Measurements from ENCODE around the gene RGS7. TPM values are rescaled to one million over a fixed set of nuclear protein-coding genes. Genes with fewer than 3 reads are reported as not detected.

RGS7 gene
- total RNA-seq, 4 donors from 2014 or later, result 1.9 TPM; not detected in 3

DNA sequence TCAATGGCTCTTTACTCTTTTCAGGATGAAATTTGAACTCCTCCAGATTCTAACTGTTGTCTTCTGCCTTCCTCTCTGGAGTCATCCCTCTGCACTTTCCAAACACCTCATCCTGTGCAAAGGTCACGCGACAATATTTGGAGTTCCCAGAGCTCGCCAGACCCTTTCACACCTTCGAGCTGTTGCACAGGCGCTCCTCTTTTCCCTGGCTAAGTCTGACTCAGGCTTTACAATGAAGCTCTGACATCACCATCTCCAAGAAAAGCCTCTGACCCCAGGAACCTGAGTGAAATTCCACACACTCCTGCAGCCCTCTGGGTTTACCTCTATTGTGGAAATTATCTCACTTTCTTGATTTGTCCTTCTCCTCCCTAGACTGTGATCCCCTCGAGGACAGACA lies 270.3 kb downstream of the RGS7 start:
- Histone ChIP-seq H3K4me3 (no peak overlapping the region), H3K4me1 (no peaks in the 10 kb centered on the region), H3K27ac (no peak overlapping the region), H3K27me3 (no peaks in the 10 kb centered on the region), H3K9me3 (no peaks in the 10 kb centered on the region), H3K36me3 (no peaks in the 10 kb centered on the region)
- TF ChIP-seq, protein P1, sequence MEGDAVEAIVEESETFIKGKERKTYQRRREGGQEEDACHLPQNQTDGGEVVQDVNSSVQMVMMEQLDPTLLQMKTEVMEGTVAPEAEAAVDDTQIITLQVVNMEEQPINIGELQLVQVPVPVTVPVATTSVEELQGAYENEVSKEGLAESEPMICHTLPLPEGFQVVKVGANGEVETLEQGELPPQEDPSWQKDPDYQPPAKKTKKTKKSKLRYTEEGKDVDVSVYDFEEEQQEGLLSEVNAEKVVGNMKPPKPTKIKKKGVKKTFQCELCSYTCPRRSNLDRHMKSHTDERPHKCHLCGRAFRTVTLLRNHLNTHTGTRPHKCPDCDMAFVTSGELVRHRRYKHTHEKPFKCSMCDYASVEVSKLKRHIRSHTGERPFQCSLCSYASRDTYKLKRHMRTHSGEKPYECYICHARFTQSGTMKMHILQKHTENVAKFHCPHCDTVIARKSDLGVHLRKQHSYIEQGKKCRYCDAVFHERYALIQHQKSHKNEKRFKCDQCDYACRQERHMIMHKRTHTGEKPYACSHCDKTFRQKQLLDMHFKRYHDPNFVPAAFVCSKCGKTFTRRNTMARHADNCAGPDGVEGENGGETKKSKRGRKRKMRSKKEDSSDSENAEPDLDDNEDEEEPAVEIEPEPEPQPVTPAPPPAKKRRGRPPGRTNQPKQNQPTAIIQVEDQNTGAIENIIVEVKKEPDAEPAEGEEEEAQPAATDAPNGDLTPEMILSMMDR (IDR thresholded peaks at IDR 0.05), result no peak
- no peak for TF ChIP-seq POLR2A (IDR thresholded peaks at IDR 0.05)
- no peak for DNase-seq

DNA sequence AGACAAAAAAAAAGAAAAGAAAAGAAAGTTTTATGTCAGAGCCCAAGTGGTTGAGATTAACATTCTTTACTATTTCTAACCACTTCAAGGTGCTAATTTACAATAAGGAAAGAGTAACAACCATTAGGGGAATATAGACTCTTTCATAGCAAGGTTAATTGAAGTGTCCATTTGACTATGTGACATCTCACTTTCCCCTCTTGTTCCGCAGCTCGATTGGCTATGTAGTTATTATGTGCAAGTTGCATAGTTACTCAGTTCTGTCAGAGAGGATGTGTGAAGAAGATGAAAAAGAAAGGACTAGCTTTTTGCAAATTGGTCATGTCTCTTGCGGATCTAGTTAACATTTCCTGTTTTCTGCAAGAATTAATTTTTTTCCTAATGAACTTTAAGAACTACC lies 273.7 kb downstream of the RGS7 start:
- H3K4me1 ChIP-seq, result no peaks in the 10 kb centered on the region
- no peak for TF ChIP-seq POLR2A (IDR thresholded peaks at IDR 0.05)
- TF ChIP-seq, protein P1 (IDR thresholded peaks at IDR 0.05), result no peak
- no peak overlapping the region for H3K27ac ChIP-seq
- no peaks in the 10 kb centered on the region for H3K36me3 ChIP-seq
- H3K27me3 ChIP-seq, result no peaks in the 10 kb centered on the region
- no peak overlapping the region for H3K4me3 ChIP-seq
- no peaks in the 10 kb centered on the region for H3K9me3 ChIP-seq
- DNase-seq, result no peak

- H3K27me3 ChIP-seq, result no peaks in the 10 kb centered on the region
- no peaks in the 10 kb centered on the region for H3K4me1 ChIP-seq
- no peak overlapping the region for H3K4me3 ChIP-seq
- H3K27ac ChIP-seq, result no peak overlapping the region
- TF ChIP-seq, protein P1 (IDR thresholded peaks at IDR 0.05), result no peak
- TF ChIP-seq POLR2A (IDR thresholded peaks at IDR 0.05), result no peak
- H3K36me3 ChIP-seq, result no peaks in the 10 kb centered on the region
- no peak for DNase-seq
- H3K9me3 ChIP-seq, result no peaks in the 10 kb centered on the region
Measured at GRCh38 chr1:241081473-241081872, 275.5 kb downstream of the RGS7 start.

GRCh38 chr1:241079459-241079858 lies 277.5 kb downstream of the RGS7 start:
- H3K36me3 ChIP-seq, result no peaks in the 10 kb centered on the region
- H3K4me1 ChIP-seq, result no peaks in the 10 kb centered on the region
- TF ChIP-seq, protein P1 (IDR thresholded peaks at IDR 0.05), result no peak
- no peak for TF ChIP-seq POLR2A (IDR thresholded peaks at IDR 0.05)
- DNase-seq, result no peak
- H3K4me3 ChIP-seq, result no peak overlapping the region
- H3K27me3 ChIP-seq, result no peaks in the 10 kb centered on the region
- H3K9me3 ChIP-seq, result no peaks in the 10 kb centered on the region
- H3K27ac ChIP-seq, result no peak overlapping the region

GRCh38 chr1:241079047-241079446 lies 278.0 kb downstream of the RGS7 start:
- no peak for DNase-seq
- no peaks in the 10 kb centered on the region for H3K27me3 ChIP-seq
- no peaks in the 10 kb centered on the region for H3K36me3 ChIP-seq
- H3K27ac ChIP-seq, result no peak overlapping the region
- TF ChIP-seq, protein P1 (IDR thresholded peaks at IDR 0.05), result no peak
- no peak for TF ChIP-seq POLR2A (IDR thresholded peaks at IDR 0.05)
- no peaks in the 10 kb centered on the region for H3K9me3 ChIP-seq
- no peak overlapping the region for H3K4me3 ChIP-seq
- no peaks in the 10 kb centered on the region for H3K4me1 ChIP-seq

Data from Peyer's patch (tissue), 4 donors.